HG03280 (cell line): ENCODE measurements around the gene TNK2.
A peak's percentile ranks its signal among the peaks of the same experiment; 100 is the strongest.
"Not testable (repeated sequence)": the region's sequence is repeated elsewhere in the genome, so short reads cannot be mapped to it uniquely, and the experiment has no call there.

ENCODE experiments used
- ATAC-seq: cut with Tn5 transposase; IDR thresholded peaks from one replicate; pipeline ENCODE4 v1.9.1; 2021; ENCODE audit warnings: mild to moderate bottlenecking, moderate library complexity; ENCODE audit not compliant: unreplicated experiment

The TNK2 gene

GRCh38 chr3:195872097-195872496 is 36.3 kb downstream of the TNK2 start:
- ATAC-seq, result no peak

- not testable (repeated sequence) for ATAC-seq
These were observed 36.7 kb downstream of the TNK2 start for GRCh38 chr3:195871686-195872085.

- ATAC-seq, result no peak
These were observed 37.4 kb downstream of the TNK2 start for GRCh38 chr3:195870937-195871336.

- ATAC-seq, result no peak
These were observed 37.9 kb downstream of the TNK2 start for GRCh38 chr3:195870442-195870841.

GRCh38 chr3:195869413-195870001 is 38.8 kb downstream of the TNK2 start:
- no peak for ATAC-seq

- no peak for ATAC-seq
These were observed 39.4 kb downstream of the TNK2 start for GRCh38 chr3:195868866-195869412.

GRCh38 chr3:195868336-195868865 is 40.0 kb downstream of the TNK2 start:
- ATAC-seq, result no peak

- no peak for ATAC-seq
These were observed 40.6 kb downstream of the TNK2 start for GRCh38 chr3:195867631-195868335.

- no peak for ATAC-seq
These were observed 41.5 kb downstream of the TNK2 start for GRCh38 chr3:195866686-195867511.

GRCh38 chr3:195865752-195866151 is 42.6 kb downstream of the TNK2 start:
- ATAC-seq, result no peak

GRCh38 chr3:195863121-195864061 is 45.0 kb downstream of the TNK2 start:
- ATAC-seq, result peak; percentile 67

- ATAC-seq, result not testable (repeated sequence)
These were observed 46.0 kb downstream of the TNK2 start for GRCh38 chr3:195862318-195862717.

GRCh38 chr3:195860456-195860855 is 47.9 kb downstream of the TNK2 start:
- no peak for ATAC-seq

GRCh38 chr3:195859846-195860411 is 48.4 kb downstream of the TNK2 start:
- ATAC-seq, result no peak

- no peak for ATAC-seq
These were observed 49.1 kb downstream of the TNK2 start for GRCh38 chr3:195859061-195859845.

- no peak for ATAC-seq
These were observed 51.8 kb downstream of the TNK2 start for GRCh38 chr3:195856410-195857084.

- ATAC-seq, result no peak
These were observed 52.6 kb downstream of the TNK2 start for GRCh38 chr3:195855471-195856409.
